ENCODE results near the gene ZKSCAN5. TPM values are rescaled to one million over a fixed set of nuclear protein-coding genes. Genes with fewer than 3 reads are reported as not detected.
"Not testable (repeated sequence)": the region's sequence is repeated elsewhere in the genome, so short reads cannot be mapped to it uniquely, and the experiment has no call there.

Gene ZKSCAN5
- polyA plus RNA-seq, 3 donors: 14.2 to 16.5 (median 15.0) TPM

DNA sequence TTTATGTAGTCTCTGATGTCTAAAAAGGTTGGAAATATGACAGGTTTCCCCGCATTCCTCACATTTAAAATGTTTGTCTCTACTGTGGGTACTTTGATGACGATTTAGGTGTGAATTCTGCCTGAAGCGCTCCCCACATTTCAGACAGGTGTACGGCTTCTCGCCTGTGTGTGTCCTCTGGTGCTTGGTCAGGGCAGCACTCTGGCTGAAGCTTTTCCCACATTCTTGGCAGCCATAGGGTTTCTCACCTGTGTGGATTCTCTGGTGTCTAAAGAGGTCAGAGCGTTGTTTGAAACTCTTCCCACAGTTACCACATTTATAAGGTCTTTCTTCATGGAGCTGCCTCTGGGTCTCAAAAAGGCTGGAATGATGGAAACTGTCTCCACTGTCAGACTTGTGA is 10.6 kb upstream of the ZKSCAN5 start:
- DNase-seq: no peak

DNA sequence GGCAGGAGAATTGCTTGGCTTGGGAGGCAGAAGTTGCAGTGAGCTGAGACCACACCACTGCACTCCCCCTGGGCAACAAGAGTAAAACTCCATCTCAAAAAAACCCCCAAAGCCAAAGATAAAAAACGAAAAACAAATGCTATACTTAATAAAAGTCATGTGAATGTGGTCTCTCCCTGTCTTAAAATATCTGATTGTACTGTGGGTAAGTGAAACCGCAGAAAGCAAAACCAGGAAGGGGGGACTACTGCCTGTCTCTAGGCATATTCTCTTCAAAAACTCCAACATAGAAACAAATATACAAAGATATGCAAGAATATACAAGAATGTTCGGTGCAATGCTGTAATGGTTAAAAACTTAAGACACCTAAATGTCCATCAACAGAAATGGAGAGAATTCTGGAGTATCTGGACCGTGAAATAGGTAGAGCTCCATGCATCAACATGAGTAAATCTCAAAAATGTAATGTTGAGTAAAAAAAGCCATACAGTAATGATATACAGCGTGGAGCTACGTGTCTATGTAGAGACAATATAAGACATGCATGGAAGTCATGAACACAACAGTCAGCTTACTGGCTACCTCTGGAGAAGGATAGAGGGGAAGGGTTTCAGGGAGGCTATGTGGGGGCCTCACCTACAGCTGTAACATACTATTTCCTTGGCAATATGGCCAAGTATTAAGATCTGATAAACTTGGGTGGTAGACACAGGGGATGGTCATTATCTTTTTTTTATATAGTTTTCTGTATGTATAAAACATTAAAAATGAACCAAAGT is 6.5 kb upstream of the ZKSCAN5 start:
- no peak for DNase-seq

DNA sequence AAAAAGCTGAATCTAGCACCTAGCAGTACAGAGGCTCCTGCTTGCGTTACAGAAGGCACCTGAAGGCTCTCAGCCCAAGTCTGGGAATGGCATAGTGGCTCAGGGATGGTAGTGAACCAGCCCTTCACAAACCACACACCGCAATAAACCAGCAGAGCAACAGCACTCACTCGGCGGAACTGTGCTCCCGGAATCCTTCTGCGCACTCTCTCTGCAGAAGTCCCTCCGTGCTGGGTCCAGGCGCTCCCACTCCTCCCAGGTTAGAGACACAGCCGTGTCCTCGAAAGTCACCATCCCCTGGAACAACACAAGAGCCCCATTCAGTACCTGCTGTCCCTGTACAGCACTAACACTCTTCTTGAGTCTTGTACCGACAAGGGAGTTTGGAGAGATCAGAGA is 5.9 kb upstream of the ZKSCAN5 start:
- no peak for DNase-seq

DNA sequence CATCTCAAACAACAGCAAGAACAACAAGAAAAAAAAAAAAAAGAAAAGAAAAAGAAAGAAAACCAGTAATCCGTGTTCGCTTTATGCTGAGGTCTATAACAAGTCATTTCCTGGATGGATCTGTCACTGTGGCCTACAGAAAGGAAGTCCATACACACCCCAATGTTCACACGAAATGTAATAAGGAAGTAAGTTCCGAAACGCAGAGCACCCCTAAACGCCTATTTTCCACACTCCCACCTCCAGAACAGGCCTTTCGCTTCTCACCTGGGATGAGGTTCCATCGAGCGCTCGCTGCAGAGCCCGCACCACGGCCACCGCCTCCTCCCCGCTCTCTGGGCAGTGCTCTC is 5.1 kb upstream of the ZKSCAN5 start:
- DNase-seq: peak; percentile 3

DNA sequence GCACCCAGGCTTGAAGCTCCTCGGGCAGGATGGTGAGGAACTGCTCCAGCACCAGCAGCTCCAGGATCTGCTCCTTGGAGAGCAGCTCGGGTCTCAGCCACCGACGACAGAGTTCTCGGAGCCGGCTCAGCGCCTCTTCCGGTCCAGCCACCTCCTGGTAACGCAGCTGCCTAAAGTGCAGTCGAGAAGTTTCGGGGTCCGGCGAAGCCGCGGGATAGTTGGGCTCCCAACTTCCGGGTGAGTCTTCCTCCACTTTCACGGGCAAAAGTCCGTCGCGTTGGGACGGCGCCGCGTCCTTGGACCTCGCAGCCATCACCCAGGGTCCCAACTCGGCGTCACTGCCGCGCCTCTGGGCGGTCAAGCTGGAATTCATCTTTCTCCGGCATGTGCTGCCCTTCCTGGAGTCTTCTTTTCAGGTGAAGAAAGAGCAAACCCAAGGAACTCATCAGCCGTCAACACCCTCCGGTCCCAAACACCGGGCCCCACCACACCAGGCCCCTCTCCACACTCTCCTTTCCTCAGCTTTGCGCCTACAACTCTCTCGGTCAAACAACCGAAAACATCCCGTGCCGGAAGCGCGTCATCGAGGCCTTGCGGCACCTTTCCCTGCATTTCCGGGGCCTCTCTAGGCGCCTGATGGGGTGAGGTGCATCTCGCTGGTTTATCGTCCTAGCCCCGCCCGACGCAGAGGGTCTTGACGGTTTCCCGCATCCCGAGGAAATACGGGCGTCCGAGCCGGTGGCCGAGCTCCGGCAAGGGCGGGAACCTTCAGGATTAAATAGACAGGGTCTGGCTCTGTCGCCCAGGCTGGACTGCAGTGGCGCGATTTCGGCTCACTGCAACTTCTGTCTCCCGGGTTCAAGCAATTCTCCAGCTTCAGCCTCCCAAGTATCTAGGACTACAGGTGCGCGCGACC is 4.5 kb upstream of the ZKSCAN5 start, which contains the start of gene ZNF394:
Gene ZNF394, minus strand, starts transcription at position 561 of the 916 bp plus-strand sequence. Its CDS starts 188 bp downstream, at position 373.
- DNase-seq: peak; percentile 95

DNA sequence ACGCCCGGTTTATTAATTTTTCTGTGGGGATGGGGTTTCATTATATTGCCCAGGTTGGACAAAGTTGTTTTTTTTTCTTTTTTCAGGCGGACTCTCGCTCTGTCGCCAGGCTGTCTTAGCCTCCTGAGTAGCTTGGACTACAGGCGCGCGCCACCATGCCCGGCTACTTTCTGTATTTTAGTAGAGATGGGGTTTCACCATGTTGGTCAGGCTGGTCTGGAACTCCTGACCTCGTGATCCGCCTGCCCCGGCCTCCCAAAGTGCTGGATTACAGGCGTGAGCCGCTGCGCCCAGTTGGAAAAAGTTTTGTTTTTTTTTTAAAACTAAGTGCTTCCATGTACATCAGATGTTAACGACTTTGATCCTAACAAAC is 3.8 kb upstream of the ZKSCAN5 start:
- DNase-seq: no peak

DNA sequence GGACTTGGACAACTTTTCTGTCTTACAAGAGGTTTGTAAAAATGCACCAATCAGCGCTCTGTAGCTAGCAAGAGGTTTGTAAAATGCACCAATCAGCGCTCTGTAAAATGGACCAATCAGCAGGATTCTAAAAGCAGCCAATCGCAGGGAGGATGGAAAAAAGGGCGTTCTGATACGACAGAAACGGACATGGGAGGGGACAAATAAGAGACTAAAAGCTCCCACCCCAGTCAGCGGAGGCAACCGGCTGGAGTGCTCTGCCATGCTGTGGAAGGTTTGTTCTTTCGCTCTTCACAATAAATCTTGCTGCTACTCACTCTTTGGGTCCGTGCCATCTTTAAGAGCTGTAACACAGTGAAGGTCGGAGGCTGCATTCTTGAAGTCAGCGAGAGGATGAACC is 3.2 kb upstream of the ZKSCAN5 start:
- not testable (repeated sequence) for DNase-seq

DNA sequence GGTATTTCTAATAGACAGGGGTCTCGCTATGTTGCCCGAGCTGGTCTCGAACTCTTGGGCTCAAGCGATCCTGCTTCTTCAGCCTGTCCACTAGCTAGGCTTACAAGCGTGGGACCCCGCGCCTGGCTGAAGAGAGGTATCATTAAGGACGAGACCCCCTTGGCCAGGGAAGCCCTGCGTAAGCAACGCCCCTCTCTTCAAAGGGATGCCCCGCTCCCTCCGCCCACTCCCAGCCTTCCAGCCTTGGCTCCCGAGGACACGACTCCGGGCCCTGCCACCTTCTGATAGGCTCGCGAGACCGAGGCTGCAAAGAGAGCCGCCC is 220 bp upstream of the ZKSCAN5 start:
- DNase-seq: peak; percentile 98

DNA sequence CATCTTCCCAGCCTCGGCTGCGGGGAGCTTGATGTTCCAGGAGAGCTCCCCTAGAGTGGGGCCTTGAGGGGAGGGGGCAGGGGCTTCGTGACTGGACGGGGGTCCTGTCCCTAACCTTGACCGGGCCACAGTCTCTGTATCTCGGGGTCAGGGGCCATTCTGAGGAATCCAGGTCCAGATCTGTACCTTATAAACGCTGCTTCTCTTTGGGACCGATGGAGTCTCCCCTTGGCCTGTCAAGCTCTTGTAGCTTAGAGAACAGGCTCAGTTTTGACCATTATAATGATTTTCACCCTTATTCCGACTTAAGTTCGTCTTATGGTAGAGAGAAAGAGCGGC is 831 bp downstream of the ZKSCAN5 start:
- DNase-seq: no peak

DNA sequence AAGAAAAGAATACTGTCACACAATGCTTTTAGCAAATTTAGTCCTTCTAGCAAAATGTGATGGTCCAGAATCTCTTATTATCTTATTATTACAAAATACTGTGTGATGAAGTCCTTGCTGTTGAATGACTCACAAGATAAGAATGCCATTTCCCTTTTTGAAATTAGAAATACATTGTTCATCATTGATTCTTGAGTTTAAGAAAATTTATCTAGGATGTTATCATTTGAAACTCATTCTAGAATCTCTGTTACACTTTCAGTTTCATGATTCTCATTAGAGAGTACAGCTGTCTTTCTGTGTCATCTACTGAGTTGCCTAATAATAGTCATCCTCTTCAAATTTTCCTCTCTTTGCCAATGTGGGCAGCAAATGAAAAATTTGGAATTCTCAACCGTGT is 9.6 kb downstream of the ZKSCAN5 start:
- no peak for DNase-seq

DNA sequence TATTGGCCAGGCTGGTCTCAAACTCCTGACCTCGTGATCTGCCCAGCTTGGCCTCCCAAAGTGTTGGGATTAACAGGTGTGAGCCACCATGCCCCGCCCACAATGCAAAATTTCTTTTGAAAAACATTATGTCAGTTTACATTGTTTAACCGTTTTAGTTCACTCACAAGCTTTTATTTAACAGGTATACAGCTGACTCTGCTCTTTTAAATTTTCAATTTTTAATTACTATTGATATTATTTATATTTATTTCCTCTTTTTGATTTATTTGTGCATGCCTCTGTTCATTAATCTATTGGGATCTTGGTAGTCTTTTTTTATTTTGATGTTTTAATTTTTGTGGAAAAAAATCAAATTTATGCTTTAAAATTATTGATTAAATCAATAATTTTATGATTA is 16.9 kb downstream of the ZKSCAN5 start:
- DNase-seq: no peak

DNA sequence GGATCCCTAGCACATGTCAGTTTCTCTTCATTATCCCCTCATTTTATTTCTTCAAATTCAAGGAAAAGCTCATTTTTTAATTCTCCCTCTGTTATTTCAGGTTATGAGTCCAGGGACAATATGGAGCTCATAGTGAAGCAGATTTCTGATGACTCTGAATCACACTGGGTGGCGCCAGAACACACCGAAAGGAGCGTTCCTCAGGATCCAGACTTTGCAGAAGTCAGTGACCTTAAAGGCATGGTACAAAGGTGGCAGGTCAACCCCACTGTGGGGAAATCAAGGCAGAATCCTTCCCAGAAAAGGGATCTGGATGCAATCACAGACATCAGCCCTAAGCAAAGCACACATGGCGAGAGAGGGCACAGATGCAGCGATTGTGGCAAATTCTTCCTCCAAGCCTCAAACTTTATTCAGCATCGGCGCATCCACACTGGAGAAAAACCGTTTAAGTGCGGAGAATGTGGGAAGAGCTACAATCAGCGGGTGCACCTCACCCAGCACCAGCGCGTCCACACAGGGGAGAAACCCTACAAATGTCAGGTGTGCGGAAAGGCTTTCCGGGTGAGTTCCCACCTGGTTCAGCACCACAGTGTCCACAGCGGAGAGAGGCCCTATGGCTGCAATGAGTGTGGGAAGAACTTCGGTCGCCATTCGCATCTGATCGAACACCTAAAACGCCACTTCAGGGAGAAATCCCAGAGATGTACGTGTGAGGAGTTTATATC is 21.4 kb downstream of the ZKSCAN5 start:
- no peak for DNase-seq

DNA sequence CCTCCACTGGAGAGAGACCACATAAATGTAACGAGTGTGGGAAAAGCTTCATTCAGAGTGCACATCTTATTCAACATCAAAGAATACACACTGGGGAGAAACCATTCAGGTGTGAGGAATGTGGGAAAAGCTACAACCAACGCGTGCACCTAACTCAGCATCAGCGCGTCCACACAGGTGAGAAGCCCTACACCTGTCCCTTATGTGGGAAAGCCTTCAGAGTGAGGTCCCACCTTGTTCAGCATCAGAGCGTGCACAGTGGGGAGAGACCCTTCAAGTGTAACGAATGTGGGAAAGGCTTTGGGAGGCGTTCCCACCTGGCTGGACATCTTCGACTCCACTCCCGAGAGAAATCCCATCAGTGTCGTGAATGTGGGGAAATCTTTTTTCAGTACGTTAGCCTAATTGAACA is 26.9 kb downstream of the ZKSCAN5 start:
- no peak for DNase-seq

DNA sequence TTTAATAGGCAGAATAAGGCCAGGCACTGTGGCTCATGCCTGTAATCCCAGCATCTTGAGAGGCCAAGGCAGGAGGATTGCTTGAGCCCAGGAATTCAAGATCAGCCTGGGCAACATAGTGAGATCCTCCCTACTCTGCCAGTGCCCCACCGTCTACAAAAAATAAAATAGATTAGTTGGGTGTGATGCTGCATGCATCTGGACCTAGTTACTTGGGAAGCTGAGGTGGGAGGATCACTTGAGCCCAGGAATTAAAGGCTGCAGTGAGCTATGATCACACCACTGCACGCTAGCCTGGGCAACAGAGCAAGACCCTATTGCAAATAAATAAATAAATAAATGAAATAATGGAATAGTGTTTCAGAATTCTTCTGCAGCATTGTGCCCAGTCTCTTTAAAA is 31.2 kb downstream of the ZKSCAN5 start:
- no peak for DNase-seq

DNA sequence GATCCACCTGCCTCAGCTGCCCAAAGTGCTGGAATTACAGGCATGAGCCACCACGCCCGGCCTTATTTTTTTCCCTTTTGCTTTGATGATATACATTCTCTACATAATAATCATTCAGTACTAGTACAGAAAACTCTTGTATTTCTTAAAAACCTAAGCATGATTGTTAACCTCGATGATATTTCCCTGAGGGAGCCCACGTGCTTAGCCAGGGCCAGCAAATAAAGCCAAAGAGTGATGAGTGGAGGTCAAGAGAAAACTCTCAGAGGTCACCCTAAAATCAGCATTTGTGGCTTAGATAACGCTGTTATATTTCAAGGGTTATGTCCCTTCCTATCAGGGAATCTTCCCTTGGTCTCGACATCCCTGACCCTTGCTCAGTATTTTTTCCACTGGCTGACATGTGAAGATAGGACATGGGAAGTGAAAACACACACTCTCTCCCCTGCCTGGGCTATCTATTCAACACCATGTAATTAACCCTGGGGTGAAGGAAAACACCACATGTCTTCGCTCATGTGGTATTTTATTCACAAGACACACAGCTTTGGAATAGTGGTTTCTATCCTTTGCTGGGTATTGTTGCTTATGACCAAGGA is 34.9 kb downstream of the ZKSCAN5 start:
- DNase-seq: no peak

DNA sequence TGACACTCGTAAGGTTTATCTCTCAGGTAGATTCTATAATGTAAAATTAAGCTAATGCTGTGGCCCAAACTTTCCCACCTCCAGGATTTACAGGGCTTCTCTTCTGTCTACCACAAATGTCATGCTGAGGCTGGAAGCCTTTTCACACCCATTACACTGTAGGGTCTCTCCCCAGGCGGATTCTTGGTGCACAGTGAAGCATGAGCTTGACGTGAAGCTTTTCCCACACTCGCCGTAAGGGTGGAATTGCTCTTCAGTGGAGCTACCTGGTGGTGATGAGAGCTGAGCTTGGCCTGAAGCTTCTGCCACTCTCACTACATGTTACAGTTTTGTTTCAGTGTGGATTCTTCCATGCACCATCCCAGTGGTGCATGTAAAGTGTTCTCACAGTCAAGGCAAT is 36.1 kb downstream of the ZKSCAN5 start:
- DNase-seq: no peak

DNA sequence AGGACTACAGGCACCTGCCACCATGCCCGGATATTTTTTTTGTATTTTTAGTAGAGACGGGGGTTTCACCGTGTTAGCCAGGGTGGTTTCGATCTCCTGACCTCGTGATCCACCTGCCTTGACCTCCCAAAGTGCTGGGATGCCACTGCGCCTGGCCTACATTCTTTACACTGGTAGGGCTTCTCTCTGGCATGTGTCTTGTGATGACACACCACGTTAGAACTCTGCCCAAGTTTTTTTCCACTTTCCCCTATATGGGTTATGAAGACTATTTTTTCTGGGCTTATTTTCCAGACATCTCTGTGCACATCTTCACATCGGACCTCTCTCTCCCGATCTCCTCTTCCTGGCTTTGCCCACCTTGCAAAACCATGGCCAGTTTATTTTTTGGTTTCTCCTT is 36.8 kb downstream of the ZKSCAN5 start:
- no peak for DNase-seq

DNA sequence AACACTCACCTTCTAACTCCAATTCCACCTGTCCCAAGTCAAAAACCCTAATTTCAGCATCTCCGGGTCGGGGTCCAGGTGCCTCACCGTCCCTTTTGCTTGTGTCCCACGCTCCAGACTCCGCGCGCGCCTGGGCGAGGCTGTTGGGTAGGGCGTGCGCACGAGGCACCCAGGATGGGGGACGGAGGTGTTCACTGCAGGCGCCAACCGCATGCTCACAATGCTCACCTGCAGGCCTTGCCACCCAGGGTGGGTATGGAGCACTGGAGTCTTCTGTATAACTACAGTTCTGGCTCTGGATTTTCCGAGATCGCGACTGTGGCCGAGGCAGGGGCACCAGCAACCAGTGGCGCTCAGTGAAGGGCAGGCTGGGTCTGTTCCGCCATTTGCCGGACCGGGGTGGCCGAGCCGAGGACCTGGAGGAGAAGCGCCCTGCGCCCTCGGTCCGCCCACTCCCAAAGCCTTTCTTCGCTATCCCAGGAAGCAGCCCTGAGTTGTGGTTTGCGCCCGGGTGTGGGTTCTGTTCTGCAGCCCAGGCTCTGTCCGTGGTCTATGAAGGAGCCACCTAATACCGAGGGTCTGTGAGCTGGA is 38.7 kb downstream of the ZKSCAN5 start:
- no peak for DNase-seq

DNA sequence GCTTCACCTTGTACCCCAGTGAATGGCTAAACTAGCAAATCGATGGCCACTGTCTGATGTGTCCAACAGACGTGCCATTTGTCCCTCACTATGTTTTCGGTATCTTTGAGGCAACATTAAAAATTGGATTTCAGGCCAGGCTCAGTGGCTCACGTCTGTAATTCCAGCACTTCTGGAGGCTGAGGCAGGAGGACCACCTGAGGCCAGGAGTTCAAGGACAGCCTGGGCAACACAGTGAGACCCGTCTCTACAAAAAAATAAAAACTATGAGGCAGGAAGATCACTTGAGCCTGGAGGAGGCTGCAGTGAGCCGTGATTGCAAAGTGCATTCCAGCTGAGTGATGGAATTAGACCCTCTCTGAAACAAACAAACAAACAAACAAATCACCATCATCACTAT is 39.5 kb downstream of the ZKSCAN5 start:
- DNase-seq: no peak

DNA sequence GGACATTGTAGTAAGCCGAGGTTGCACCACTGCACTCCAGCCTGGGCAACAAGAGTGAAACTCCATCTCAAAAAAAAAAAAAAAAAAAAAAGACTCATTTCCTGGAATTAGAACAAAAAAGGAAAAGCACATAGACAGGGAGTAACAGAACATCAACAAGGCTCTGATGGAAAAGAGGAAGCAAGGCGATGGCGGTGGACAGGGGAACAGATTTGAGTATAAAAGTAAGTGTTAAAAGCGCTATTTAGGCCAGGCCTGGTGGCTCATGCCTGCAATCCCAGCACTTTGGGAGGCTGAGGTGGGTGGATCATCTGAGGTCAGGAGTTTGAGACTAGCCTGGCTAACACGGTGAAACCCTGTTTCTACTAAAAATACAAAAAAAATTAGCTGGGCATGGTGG is 40.8 kb downstream of the ZKSCAN5 start:
- DNase-seq: not testable (repeated sequence)

DNA sequence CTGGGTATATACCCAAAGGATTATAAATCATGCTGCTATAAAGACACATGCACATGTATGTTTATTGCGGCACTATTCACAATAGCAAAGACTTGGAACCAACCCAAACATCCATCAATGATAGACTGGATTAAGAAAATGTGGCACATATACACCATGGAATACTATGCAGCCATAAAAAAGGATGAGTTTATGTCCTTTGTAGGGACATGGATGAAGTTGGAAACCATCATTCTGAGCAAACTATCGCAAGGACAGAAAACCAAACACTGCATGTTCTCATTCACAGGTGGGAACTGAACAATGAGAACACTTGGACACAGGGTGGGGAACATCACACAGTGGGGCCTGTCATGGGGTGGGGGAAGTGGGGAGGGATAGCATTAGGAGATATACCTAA is 45.1 kb downstream of the ZKSCAN5 start:
- not testable (repeated sequence) for DNase-seq

DNA sequence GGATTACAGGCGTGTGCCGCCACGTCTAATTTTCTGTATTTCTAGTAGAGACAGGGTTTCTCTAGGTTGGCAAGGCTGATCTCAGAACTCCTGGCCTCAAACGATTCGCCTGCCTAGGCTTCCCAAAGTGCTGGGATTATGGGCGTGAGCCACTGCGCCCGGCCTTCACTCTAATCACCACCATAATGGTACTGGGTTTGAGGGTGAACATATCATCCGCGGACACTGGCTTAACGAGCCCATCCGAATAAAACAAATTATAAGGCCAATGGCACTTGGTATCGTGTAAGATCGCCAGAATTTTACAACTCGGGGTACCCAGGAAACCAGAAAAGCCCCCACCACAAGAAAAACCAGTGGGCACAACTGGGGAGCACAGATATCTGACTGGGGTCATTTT is 46.9 kb downstream of the ZKSCAN5 start:
- DNase-seq: no peak
